ENCODE data around the gene LAMTOR3. TPM values are rescaled to one million over a fixed set of nuclear protein-coding genes. Genes with fewer than 3 reads are reported as not detected.
A peak's percentile ranks its signal among the peaks of the same experiment; 100 is the strongest.

The LAMTOR3 gene
- 10 to 100 TPM; 13.2 to 28.6 (median 21.1) TPM for total RNA-seq

- no peaks in the 10 kb centered on the region for H3K27me3 ChIP-seq
- no peaks in the 10 kb centered on the region for H3K36me3 ChIP-seq
- H3K4me1 ChIP-seq, result peaks cover 0 to 12% (median 5%) of the 10 kb centered on the region in 4 donors
- TF ChIP-seq CTCF (IDR thresholded peaks at IDR 0.05), result no peak
- TF ChIP-seq POLR2A (IDR thresholded peaks at IDR 0.05), result peak; percentile 33 to 64
- no peaks in the 10 kb centered on the region for H3K9me3 ChIP-seq
- H3K27ac ChIP-seq, result peak within 1 kb of the TSS; percentile 75 to 91 (median 87)
- peak; percentile 89 to 97 (median 92) for DNase-seq
- peak within 1 kb of the TSS; percentile 54 to 95 (median 84) for H3K4me3 ChIP-seq
Observed at GRCh38 chr4:99894161-99894997, at the start of gene LAMTOR3. Gene LAMTOR3, minus strand, starts transcription at chr4:99894427. Its CDS starts 464 bp downstream, at chr4:99893963.

GRCh38 chr4:99938243-99938753 lies 44.1 kb upstream of the LAMTOR3 start:
- Histone ChIP-seq H3K36me3 (peaks cover 0 to 4% (median 0%) of the 10 kb centered on the region in 3 donors), H3K9me3 (peaks cover 0 to 6% (median 0%) of the 10 kb centered on the region in 4 donors), H3K4me1 (peaks cover 0 to 2% (median 0%) of the 10 kb centered on the region in 4 donors), H3K27ac (no peak overlapping the region), H3K27me3 (no peaks in the 10 kb centered on the region), H3K4me3 (no peak overlapping the region)
- no peak for DNase-seq
- TF ChIP-seq POLR2A (IDR thresholded peaks at IDR 0.05) (no peak), CTCF (IDR thresholded peaks at IDR 0.05) (no peak)

- Histone ChIP-seq H3K27ac (no peak overlapping the region), H3K4me1 (no peaks in the 10 kb centered on the region), H3K27me3 (no peaks in the 10 kb centered on the region), H3K9me3 (peaks cover 0 to 6% (median 0%) of the 10 kb centered on the region in 4 donors), H3K36me3 (peaks cover 0 to 4% (median 0%) of the 10 kb centered on the region in 3 donors), H3K4me3 (no peak overlapping the region)
- no peak for TF ChIP-seq POLR2A (IDR thresholded peaks at IDR 0.05)
- no peak for TF ChIP-seq CTCF (IDR thresholded peaks at IDR 0.05)
- DNase-seq, result no peak
Observed at GRCh38 chr4:99934891-99935290, 40.7 kb upstream of the LAMTOR3 start.

GRCh38 chr4:99927566-99927965 lies 33.3 kb upstream of the LAMTOR3 start:
- H3K9me3 ChIP-seq, result no peaks in the 10 kb centered on the region
- H3K36me3 ChIP-seq, result peaks cover 0 to 18% (median 0%) of the 10 kb centered on the region in 3 donors
- no peak for TF ChIP-seq CTCF (IDR thresholded peaks at IDR 0.05)
- no peak for TF ChIP-seq POLR2A (IDR thresholded peaks at IDR 0.05)
- H3K4me3 ChIP-seq, result no peak overlapping the region
- no peak for DNase-seq
- H3K27ac ChIP-seq, result no peak overlapping the region
- no peaks in the 10 kb centered on the region for H3K27me3 ChIP-seq
- H3K4me1 ChIP-seq, result no peaks in the 10 kb centered on the region

- no peak for DNase-seq
- Histone ChIP-seq H3K27me3 (no peaks in the 10 kb centered on the region), H3K27ac (no peak overlapping the region), H3K9me3 (no peaks in the 10 kb centered on the region), H3K36me3 (peaks cover 0 to 25% (median 0%) of the 10 kb centered on the region in 3 donors), H3K4me1 (peaks cover 0 to 6% (median 0%) of the 10 kb centered on the region in 4 donors), H3K4me3 (no peak overlapping the region)
- TF ChIP-seq POLR2A (IDR thresholded peaks at IDR 0.05) (no peak), CTCF (IDR thresholded peaks at IDR 0.05) (no peak)
Observed at GRCh38 chr4:99921174-99921573, 26.9 kb upstream of the LAMTOR3 start.
